Measurements from ENCODE around the gene PIP5KL1.

Gene PIP5KL1

GRCh38 chr9:127931092-127931881 is 710 bp upstream of the PIP5KL1 start:
- no peak for DNase-seq (ENCODE audit: low read depth in 2 of 2)

DNA sequence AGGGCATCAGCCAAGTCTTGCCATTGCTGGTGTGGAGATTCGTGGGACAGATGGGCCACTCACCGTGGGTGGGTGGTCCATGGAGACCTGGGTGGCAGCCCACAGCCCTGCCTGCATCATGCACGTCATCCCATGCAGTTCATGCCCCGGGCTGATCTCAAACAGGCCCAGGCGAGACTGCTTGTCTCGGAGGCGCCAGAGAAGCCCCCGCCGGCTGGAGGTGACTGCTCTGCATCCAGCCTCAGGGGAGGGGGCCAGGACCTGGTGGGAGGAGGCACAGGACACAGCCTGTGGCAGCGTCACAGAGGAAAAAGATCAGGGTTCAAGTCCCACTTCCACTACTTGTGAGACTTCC is 975 bp downstream of the PIP5KL1 start:
- DNase-seq (ENCODE audit: low read depth in 2 of 2), result no peak

- no peak for DNase-seq (ENCODE audit: low read depth in 2 of 2)
These were observed 1.6 kb downstream of the PIP5KL1 start for GRCh38 chr9:127928676-127929624.

DNA sequence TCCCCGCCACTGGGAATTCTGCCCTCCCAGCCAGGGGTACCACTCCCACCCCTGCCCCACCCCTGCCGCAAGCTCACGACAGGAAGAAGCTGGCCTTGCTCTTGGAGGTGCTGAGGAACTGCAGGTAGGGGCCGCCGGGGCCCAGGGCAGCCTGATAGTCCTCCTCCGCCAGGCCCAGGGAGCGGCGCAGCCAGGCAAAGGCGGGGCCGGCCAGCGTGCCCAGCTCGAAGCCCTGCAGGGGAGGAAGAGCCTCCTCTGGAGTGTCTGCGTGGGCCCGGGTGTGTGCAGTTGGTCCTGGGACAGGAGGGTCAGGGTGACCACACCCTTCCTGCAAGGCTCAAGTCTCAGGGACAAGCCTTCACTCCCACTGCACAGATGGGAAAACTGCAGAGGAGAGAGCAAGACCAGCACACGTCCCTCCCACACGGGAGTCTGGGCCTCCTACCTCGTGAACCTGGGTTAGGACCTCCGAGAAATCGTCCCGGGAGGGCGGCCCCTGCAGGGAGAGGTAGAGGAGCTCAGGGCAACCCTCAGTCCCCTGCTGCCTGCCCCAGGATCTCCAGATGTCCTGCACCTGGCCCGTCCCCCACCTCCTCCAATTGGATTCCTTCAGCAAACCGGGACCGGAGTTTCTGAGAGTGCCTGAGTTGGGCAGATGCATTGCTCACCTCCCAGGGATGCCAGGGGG is 2.4 kb downstream of the PIP5KL1 start:
- DNase-seq (ENCODE audit: low read depth in 2 of 2), result no peak

- DNase-seq (ENCODE audit: low read depth in 2 of 2), result peak; percentile 62 to 73
These were observed 3.2 kb downstream of the PIP5KL1 start for GRCh38 chr9:127927201-127927987.

DNA sequence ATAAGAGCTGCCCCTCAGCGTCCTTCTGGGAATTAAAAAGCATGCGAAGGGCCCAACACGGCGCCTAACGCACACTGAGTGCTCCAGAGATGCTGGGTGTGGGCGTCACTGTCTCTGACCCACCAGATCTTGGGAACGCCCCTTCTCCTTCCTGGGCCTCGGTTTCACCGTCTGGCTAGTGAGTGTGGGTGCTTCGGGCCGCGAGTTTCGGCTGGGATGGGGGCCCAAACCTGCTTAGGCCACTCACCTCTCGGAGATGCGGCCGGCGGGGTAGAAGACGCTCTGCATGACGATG is 3.7 kb downstream of the PIP5KL1 start:
- no peak for DNase-seq (ENCODE audit: low read depth in 2 of 2)

DNA sequence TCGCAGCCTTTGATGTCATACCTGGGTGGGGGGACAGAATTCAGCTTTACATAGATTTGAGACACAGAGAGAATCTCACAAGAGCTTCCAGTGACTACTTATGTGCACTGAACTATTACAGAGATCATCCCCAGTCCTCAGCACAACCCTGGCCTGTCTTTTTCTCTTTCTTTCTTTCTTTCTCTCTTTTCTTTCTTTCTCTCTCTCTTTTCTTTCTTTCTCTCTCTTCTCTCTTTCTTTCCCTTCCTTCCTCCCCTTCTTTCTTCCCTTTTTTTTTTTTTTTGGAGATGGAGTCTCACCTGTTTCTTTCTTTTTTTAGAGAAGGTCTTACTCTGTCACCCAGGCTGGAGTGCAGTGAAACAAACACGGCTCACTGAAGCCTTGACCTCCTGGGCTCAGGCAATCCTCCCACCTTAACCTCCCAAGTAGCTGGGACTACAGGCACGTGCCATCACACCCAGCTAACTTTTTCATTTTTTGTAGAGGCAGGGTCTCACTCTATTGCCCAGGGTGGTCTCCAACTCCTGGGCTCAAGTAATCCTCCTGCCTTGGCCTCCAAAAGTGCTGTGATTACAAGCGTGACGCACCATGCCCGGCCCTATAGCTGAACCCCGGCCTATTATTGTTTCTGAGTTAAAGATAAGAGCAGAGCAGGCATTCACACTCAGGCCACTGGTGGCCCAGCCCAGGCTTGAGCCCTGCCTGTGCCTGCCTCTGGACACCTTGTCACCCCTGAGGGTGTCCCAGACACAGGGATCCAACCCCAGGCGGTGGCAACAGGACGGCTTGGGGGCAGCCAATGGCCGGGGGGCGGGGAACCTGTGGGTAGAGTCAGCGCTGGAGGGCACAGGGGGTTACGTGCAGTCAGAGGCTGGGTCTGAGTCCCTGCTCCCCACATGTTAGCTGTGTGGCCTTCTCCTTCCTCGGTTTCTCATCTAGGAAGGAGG is 4.3 kb downstream of the PIP5KL1 start:
- no peak for DNase-seq (ENCODE audit: low read depth in 2 of 2)

- no peak for DNase-seq (ENCODE audit: low read depth in 2 of 2)
These were observed 5.7 kb downstream of the PIP5KL1 start for GRCh38 chr9:127924736-127925444.

- DNase-seq (ENCODE audit: low read depth in 2 of 2), result no peak
These were observed 6.8 kb downstream of the PIP5KL1 start for GRCh38 chr9:127923771-127924170.

DNA sequence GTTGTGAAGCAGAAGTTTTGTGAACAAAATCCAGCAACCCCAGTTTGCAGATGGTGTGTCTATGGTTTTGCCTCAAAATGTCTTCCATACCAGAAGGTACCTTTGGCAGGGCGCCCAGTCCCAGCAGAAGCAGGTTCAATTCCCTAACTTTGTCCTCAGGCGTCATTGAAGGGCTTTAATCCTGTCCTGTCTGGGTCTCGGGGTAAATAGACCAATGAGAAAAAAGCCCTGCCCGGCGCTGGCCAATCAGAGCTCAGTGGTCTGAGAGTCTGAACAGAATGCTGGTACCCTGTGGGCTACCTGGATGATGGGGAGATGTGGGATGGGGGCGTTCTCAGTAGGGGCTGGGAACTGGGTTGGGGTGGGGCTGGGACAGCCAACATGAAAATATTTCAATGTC is 7.5 kb downstream of the PIP5KL1 start:
- DNase-seq (ENCODE audit: low read depth in 2 of 2), result no peak

- peak in 1 of 2 donors; percentile 72 for DNase-seq (ENCODE audit: low read depth in 2 of 2)
These were observed 8.9 kb downstream of the PIP5KL1 start for GRCh38 chr9:127921557-127922120.

DNA sequence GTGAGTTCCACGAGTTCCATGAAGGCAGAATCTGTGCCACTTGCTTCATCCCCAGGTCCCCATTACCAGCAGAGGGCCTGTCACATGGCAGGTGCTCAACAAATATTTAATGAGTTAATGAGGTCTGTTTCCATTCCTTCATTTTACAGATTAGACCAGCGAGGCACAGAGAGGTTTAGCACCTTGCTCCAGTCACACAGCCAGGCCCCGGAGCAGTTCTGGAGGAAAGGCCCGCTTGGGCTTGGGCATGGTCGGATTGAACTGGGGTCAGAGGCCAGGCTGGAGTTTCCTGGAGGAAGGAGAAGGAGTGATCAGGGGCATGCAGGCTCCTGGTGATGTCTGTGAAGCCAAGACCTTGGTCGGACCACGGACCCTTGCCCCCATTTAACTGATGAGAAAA is 9.8 kb downstream of the PIP5KL1 start:
- DNase-seq (ENCODE audit: low read depth in 2 of 2), result no peak

DNA sequence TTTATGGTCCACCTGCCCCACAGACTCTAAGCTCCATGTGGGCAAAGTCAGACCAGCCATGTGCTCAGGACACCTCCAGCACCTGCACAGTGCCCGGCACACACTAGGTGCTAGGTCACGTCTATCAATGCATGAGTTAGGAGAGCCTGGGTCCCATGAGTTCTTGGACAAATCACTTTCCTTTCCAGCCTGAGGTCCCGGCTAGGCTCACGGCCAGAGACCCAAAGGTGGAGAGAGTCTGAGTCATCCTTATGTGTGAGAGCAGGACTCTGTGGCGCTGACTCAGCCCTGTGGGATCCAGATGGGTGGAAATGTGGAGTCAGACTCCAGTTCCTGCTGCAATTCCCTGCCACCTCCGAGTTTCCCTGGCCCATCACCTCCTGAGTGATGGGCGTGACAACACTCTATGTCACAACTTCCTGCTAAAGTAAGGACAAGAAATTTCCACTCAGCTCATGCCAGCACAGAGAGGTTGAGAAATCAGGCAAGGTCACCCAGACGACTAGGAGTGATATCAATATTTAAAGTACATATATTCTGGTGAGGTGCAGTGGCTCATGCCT is 11.2 kb downstream of the PIP5KL1 start:
- DNase-seq (ENCODE audit: low read depth in 2 of 2), result no peak

GRCh38 chr9:127918183-127919107 is 12.1 kb downstream of the PIP5KL1 start:
- no peak for DNase-seq (ENCODE audit: low read depth in 2 of 2)

DNA sequence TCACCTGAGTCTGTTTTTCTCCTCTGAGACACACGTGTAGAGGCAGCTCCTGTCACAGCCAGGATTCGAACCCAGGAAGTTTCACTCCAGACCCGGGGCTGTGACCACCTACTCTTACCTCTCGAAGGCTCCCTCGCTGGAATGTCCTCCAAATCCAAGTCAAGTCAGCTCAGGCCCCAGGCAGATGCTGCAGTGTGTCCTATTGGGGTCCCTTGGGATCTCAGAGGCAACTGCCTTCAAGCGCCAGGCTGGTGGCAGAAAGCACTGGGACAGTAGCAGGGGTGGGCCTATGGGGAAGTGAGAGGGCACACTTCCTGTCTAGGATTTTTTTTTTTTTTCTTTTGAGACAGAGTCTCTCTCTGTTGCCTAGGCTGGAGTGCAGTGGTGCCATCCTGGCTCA is 13.0 kb downstream of the PIP5KL1 start:
- no peak for DNase-seq (ENCODE audit: low read depth in 2 of 2)

- peak; percentile 87 to 94 for DNase-seq (ENCODE audit: low read depth in 2 of 2)
These were observed 13.6 kb downstream of the PIP5KL1 start, which contains the start of gene ST6GALNAC4 for GRCh38 chr9:127916720-127917581. ST6GALNAC4 (minus strand) TSS chr9:127917041; CDS start chr9:127916419, 622 bp downstream.

Data from stimulated activated CD4-positive, alpha-beta T cell treated with anti-CD3 and anti-CD28 coated beads, Interleukin-15, amount 100 ng/mL, for 48 hours (primary cell).